ENCODE measurements around the gene TPP2.

TPP2 gene

DNA sequence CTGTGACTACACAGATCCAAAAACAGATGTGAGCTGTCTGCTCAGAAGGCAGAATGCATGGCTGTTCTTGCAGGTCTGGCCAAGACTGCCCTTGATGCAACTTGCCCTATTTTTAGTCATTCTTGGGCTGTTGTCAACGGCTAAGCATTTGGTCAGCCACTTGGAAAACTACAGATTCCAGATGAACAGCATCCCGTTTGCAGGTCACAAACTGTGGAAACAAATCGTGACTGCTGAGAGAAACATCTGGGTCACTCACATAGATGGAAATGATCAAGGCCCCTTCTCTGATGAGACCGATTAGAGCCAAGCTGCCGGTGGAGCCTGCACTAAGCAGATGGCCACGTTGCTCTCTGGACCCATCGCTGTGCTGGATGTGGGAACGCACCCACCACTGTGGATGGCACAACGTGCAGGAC, 113.5 kb downstream of the TPP2 start:
- in situ Hi-C loops (cut with MboI; ENCODE audit: low sequenced_read_pairs) = no loop called here

DNA sequence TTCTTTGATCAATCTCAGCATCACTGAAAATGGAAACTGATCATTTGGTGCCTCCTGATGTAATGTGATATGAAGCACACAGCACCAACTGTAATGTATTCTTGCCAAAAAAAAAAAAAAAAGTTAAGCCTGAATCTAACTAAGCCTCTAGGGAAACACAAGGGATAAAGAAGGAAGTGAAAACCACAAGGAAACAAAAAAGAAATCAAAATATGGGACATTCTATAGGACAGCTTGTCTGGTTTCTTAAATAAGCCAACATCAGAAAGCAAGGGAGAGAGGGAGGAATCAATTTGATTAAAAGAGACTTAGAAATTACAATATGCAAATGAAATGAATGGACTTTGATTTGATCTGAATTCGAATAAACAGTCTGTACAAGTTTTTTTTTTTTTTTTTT, 118.7 kb downstream of the TPP2 start:
- in situ Hi-C loops (cut with MboI; ENCODE audit: low sequenced_read_pairs) = no loop called here

DNA sequence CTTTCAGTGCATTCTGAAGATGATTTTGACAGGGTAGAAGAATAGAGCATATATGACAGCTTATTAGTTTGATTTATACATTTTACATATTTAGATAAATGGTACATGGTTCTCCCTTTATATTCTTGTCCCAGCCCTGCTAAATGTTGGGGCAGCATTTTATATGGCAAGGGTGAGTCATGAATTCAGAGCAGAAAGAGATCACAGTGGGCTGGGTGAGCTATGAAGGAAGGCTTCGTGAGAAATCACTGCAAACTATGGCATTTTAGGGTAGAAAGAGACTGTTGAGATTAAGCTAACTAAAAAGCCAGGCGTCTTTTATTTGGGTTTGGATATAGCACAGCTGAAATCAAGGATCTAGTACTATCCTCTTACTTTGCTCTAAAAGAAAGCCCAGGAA, 122.0 kb downstream of the TPP2 start:
- in situ Hi-C loops (cut with MboI; ENCODE audit: low sequenced_read_pairs) = no loop called here

DNA sequence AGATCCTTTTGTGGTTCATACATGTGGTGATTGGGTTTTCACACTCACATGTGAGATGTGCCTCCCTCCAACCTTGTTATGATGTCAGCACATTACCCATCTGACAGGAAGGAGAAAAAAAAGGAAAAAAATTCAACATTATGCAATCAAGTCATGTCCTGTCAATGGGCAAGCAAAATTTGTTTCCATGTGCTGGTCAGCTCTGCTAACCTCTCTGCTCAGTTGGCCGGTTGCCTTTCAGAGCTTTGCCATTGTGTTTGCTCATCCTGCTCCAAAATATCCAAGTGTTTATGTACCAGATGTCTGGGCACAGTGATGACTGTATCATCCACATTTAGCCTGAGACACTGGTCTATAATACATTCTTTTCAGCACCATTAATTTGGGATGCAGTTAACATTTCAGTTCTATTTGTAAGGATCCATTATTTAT, 125.0 kb downstream of the TPP2 start:
- in situ Hi-C loops (cut with MboI; ENCODE audit: low sequenced_read_pairs) = no loop called here

DNA sequence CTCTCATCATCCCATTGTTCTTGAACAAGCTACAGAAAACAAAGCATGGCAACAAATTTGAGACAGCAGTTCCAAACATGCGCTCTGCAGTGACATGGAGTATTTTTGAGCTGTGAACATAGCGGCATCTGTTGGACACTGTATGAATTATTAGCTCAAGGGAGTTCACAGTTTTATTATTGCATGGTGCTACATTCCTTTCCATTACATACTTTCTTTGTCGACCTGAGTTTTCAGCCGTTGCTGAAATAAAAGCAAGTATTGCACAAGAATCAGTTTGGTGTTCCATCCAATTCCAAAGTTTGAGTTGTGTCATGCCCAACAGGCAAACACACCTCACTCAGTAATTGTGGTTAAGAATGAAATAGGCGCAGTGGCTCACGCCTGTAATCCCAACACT, 128.1 kb downstream of the TPP2 start:
- in situ Hi-C loops (cut with MboI; ENCODE audit: low sequenced_read_pairs) = no loop called here

DNA sequence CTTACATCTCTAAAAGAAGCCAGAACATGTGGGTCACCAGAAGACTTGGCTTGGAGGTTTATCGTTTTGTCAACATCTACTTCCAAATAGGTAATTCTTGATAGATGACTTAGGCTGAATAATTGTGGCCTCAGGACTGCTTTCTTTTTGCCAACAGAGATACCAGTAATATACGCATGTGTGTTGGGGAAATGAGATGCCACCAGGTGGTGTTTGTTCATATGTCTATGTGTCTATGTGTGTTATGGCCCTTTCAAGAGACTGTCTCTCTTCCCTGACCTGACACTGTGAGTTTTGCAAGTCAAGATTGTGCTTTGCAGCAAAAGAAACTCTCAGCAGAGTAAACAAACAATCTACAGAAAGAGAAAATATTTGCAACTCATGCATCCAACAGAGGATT, 129.6 kb downstream of the TPP2 start:
- in situ Hi-C loops (cut with MboI; ENCODE audit: low sequenced_read_pairs) = no loop called here

All from HL-60/S4 (cell line).